CD4-positive, alpha-beta memory T cell (primary cell): ENCODE data around the gene SOX9. TPM values are rescaled to one million over a fixed set of nuclear protein-coding genes. Genes with fewer than 3 reads are reported as not detected.
"Not testable (repeated sequence)": the region's sequence is repeated elsewhere in the genome, so short reads cannot be mapped to it uniquely, and the experiment has no call there.

Experiments used
- CTCF ChIA-PET: fragments of 350-600 bp; sonication (Branson Sonifier 250); formaldehyde crosslinking; loops from one replicate; lab custom pipeline; 2021; ENCODE audit warnings: inconsistent platforms; ENCODE audit not compliant: partially characterized antibody; lab: Charles Lee
- POLR2A ChIA-PET: fragments of 350-600 bp; sonication (Branson Sonifier 250); formaldehyde crosslinking; loops from one replicate; lab custom pipeline; 2021; ENCODE audit not compliant: partially characterized antibody; lab: Charles Lee
- DNase-seq, 5 donors: peaks; one replicate each; pipeline versions ENCODE4 v3.0.0 to v3.0.0-alpha.2; 2020 to 2022; ENCODE audit warnings: mixed read lengths in 1 of 5
- H3K27ac ChIP-seq: one replicate; pipeline ENCODE4 v1.7.0; 2013; ENCODE audit warnings: low read depth, low read length
- H3K27me3 ChIP-seq: 2 replicates; pipeline ENCODE4 v1.7.0; 2013; ENCODE audit warnings: mild to moderate bottlenecking, low read length, moderate library complexity; ENCODE audit not compliant: insufficient read depth
- H3K36me3 ChIP-seq: 2 replicates; pipeline ENCODE4 v1.7.0; 2013; ENCODE audit warnings: mild to moderate bottlenecking, low read length, moderate library complexity; ENCODE audit not compliant: insufficient read depth
- H3K4me1 ChIP-seq: 2 replicates; pipeline ENCODE4 v1.7.0; 2013; ENCODE audit warnings: mild to moderate bottlenecking, low read length, moderate library complexity; ENCODE audit not compliant: insufficient read depth
- H3K4me3 ChIP-seq, 2 donors: one replicate each; pipeline ENCODE4 v1.7.0; 2013; ENCODE audit warnings: low read length in 2 of 2, mild to moderate bottlenecking in 1 of 2
- H3K9me3 ChIP-seq, 2 donors: one replicate each; pipeline ENCODE4 v1.7.0; 2013; ENCODE audit warnings: low read length in 2 of 2, control low read depth in 1 of 2; ENCODE audit not compliant: control insufficient read depth in 1 of 2
- H3K27ac Mint-ChIP-seq, 7 donors: one replicate each; pipeline ENCODE4 v1.8.0; 2020 to 2021; ENCODE audit warnings: mixed read lengths in 7 of 7, mild to moderate bottlenecking in 6 of 7, inconsistent platforms in 3 of 7, moderate library complexity in 3 of 7
- H3K27me3 Mint-ChIP-seq, 2 donors: one replicate each; pipeline ENCODE4 v1.8.0; 2020 to 2021; ENCODE audit warnings: mixed read lengths in 2 of 2
- H3K36me3 Mint-ChIP-seq, 2 donors: one replicate each; pipeline ENCODE4 v1.8.0; 2020 to 2021; ENCODE audit warnings: mixed read lengths in 2 of 2, inconsistent platforms in 1 of 2, mild to moderate bottlenecking in 1 of 2
- H3K4me1 Mint-ChIP-seq, 4 donors: one replicate each; pipeline ENCODE4 v1.8.0; 2020 to 2021; ENCODE audit warnings: mixed read lengths in 4 of 4, mild to moderate bottlenecking in 1 of 4
- H3K4me3 Mint-ChIP-seq, 8 donors: one replicate each; pipeline ENCODE4 v1.8.0; 2020 to 2021; ENCODE audit warnings: mixed read lengths in 8 of 8, mild to moderate bottlenecking in 7 of 8, moderate library complexity in 6 of 8, inconsistent platforms in 3 of 8
- H3K9me3 Mint-ChIP-seq, 8 donors: one replicate each; pipeline ENCODE4 v1.8.0; 2020 to 2021; ENCODE audit warnings: mixed read lengths in 8 of 8, mild to moderate bottlenecking in 5 of 8, inconsistent platforms in 3 of 8, moderate library complexity in 1 of 8
- intact Hi-C: fragments of 100-400 bp; cut with micrococcal nuclease; formaldehyde crosslinking; loops from one replicate; pipeline ENCODE4 v1.15.1; 2023
- polyA plus RNA-seq, 2 donors: library from polyadenylated mRNA; unstranded; fragments of 300-500 nt; fragmentation: Illumina TruSeq; gene quantifications; one replicate each; pipeline ENCODE4 v1.2.3, GENCODE V29; 2021
- total RNA-seq, 2 experiments: library from RNA; stranded (reverse); gene quantifications; one replicate each; pipeline ENCODE4 v1.2.3, GENCODE V29; 2021

Gene SOX9
- total and polyA plus RNA-seq, 4 experiments from 2014 or later, result not detected

- CTCF ChIA-PET, result no interaction called here
- no peak for DNase-seq
- H3K27me3 Mint-ChIP-seq, result peaks cover 1 to 3% of the 10 kb centered on the region in 2 donors
- no peaks in the 10 kb centered on the region for H3K36me3 ChIP-seq
- H3K4me3 ChIP-seq, result no peak overlapping the region
- intact Hi-C loops, result no loop called here
- H3K4me1 Mint-ChIP-seq, result no peaks in the 10 kb centered on the region
- no peaks in the 10 kb centered on the region for H3K9me3 ChIP-seq
- H3K36me3 Mint-ChIP-seq, result no peaks in the 10 kb centered on the region
- H3K27ac Mint-ChIP-seq, result no peak overlapping the region
- H3K4me3 Mint-ChIP-seq, result no peak overlapping the region
- POLR2A ChIA-PET, result no interaction called here
- no peaks in the 10 kb centered on the region for H3K27me3 ChIP-seq
- no peaks in the 10 kb centered on the region for H3K4me1 ChIP-seq
- H3K27ac ChIP-seq, result no peak overlapping the region
- H3K9me3 Mint-ChIP-seq, result peaks cover 0 to 8% (median 1%) of the 10 kb centered on the region in 8 donors
Measured at GRCh38 chr17:72141336-72141735, 20.5 kb downstream of the SOX9 start.

GRCh38 chr17:72142097-72142496 is 21.3 kb downstream of the SOX9 start:
- DNase-seq, POLR2A ChIA-PET, CTCF ChIA-PET, H3K27ac ChIP-seq, H3K36me3 Mint-ChIP-seq, intact Hi-C loops, H3K9me3 ChIP-seq, H3K36me3 ChIP-seq, H3K4me1 ChIP-seq, H3K27me3 ChIP-seq, H3K27ac Mint-ChIP-seq, H3K4me1 Mint-ChIP-seq, H3K4me3 Mint-ChIP-seq, H3K27me3 Mint-ChIP-seq, H3K9me3 Mint-ChIP-seq, H3K4me3 ChIP-seq: not testable (repeated sequence)

- no peak overlapping the region for H3K27ac ChIP-seq
- no peaks in the 10 kb centered on the region for H3K27me3 ChIP-seq
- peaks cover 0 to 6% (median 2%) of the 10 kb centered on the region in 8 donors for H3K9me3 Mint-ChIP-seq
- H3K36me3 Mint-ChIP-seq, result no peaks in the 10 kb centered on the region
- H3K4me3 ChIP-seq, result no peak overlapping the region
- intact Hi-C loops, result no loop called here
- H3K4me1 ChIP-seq, result no peaks in the 10 kb centered on the region
- no peak overlapping the region for H3K27ac Mint-ChIP-seq
- no peaks in the 10 kb centered on the region for H3K36me3 ChIP-seq
- DNase-seq, result no peak
- no peaks in the 10 kb centered on the region for H3K4me1 Mint-ChIP-seq
- ChIA-PET POLR2A (no interaction called here), CTCF (no interaction called here)
- H3K9me3 ChIP-seq, result no peaks in the 10 kb centered on the region
- peaks cover 3% of the 10 kb centered on the region in 2 donors for H3K27me3 Mint-ChIP-seq
- no peak overlapping the region for H3K4me3 Mint-ChIP-seq
Measured at GRCh38 chr17:72142614-72143013, 21.8 kb downstream of the SOX9 start.

- H3K4me3 Mint-ChIP-seq, result no peak overlapping the region
Measured at GRCh38 chr17:72143245-72143644, 22.4 kb downstream of the SOX9 start.

GRCh38 chr17:72144101-72144500 is 23.3 kb downstream of the SOX9 start:
- intact Hi-C loops, result no loop called here
- Mint-ChIP-seq H3K36me3 (no peaks in the 10 kb centered on the region), H3K4me3 (no peak overlapping the region), H3K27me3 (peaks cover 3% of the 10 kb centered on the region in 2 donors), H3K9me3 (peaks cover 0 to 4% (median 2%) of the 10 kb centered on the region in 8 donors), H3K27ac (no peak overlapping the region), H3K4me1 (no peaks in the 10 kb centered on the region)
- no peak overlapping the region for H3K4me3 ChIP-seq
- CTCF ChIA-PET, result no interaction called here
- DNase-seq, result no peak
- H3K36me3 ChIP-seq, result no peaks in the 10 kb centered on the region
- H3K27me3 ChIP-seq, result no peaks in the 10 kb centered on the region
- no peaks in the 10 kb centered on the region for H3K4me1 ChIP-seq
- POLR2A ChIA-PET, result no interaction called here
- H3K27ac ChIP-seq, result no peak overlapping the region
- H3K9me3 ChIP-seq, result no peaks in the 10 kb centered on the region

More at GRCh38 chr17:72143245-72143644, 22.4 kb downstream of the SOX9 start:
- POLR2A ChIA-PET, result no interaction called here
- Mint-ChIP-seq H3K4me1 (no peaks in the 10 kb centered on the region), H3K9me3 (peaks cover 0 to 6% (median 2%) of the 10 kb centered on the region in 8 donors), H3K36me3 (no peaks in the 10 kb centered on the region), H3K27me3 (peaks cover 3% of the 10 kb centered on the region in 2 donors), H3K27ac (no peak overlapping the region)
- H3K9me3 ChIP-seq, result no peaks in the 10 kb centered on the region
- no peaks in the 10 kb centered on the region for H3K27me3 ChIP-seq
- H3K36me3 ChIP-seq, result no peaks in the 10 kb centered on the region
- H3K4me3 ChIP-seq, result no peak overlapping the region
- CTCF ChIA-PET, result no interaction called here
- H3K27ac ChIP-seq, result no peak overlapping the region
- intact Hi-C loops, result no loop called here
- no peak for DNase-seq
- H3K4me1 ChIP-seq, result no peaks in the 10 kb centered on the region

GRCh38 chr17:72145562-72145961 is 24.7 kb downstream of the SOX9 start:
- Histone ChIP-seq H3K9me3 (no peaks in the 10 kb centered on the region), H3K36me3 (no peaks in the 10 kb centered on the region), H3K27me3 (no peaks in the 10 kb centered on the region), H3K4me1 (no peaks in the 10 kb centered on the region), H3K4me3 (no peak overlapping the region), H3K27ac (no peak overlapping the region)
- Mint-ChIP-seq H3K9me3 (peaks cover 0 to 4% (median 2%) of the 10 kb centered on the region in 8 donors), H3K4me1 (no peaks in the 10 kb centered on the region), H3K27ac (no peak overlapping the region), H3K27me3 (peaks cover 3 to 5% of the 10 kb centered on the region in 2 donors), H3K36me3 (no peaks in the 10 kb centered on the region), H3K4me3 (no peak overlapping the region)
- ChIA-PET CTCF (no interaction called here), POLR2A (no interaction called here)
- intact Hi-C loops, result no loop called here
- DNase-seq, result no peak

GRCh38 chr17:72145962-72146361 is 25.1 kb downstream of the SOX9 start:
- no peak for DNase-seq
- H3K9me3 ChIP-seq, result no peaks in the 10 kb centered on the region
- intact Hi-C loops, result no loop called here
- H3K27ac Mint-ChIP-seq, result no peak overlapping the region
- no peak overlapping the region for H3K4me3 Mint-ChIP-seq
- ChIA-PET POLR2A (no interaction called here), CTCF (no interaction called here)
- no peaks in the 10 kb centered on the region for H3K36me3 ChIP-seq
- no peaks in the 10 kb centered on the region for H3K4me1 ChIP-seq
- H3K36me3 Mint-ChIP-seq, result no peaks in the 10 kb centered on the region
- H3K27me3 Mint-ChIP-seq, result peaks cover 2 to 6% of the 10 kb centered on the region in 2 donors
- H3K9me3 Mint-ChIP-seq, result peaks cover 0 to 4% (median 2%) of the 10 kb centered on the region in 8 donors
- H3K4me3 ChIP-seq, result no peak overlapping the region
- H3K27ac ChIP-seq, result no peak overlapping the region
- no peaks in the 10 kb centered on the region for H3K27me3 ChIP-seq
- no peaks in the 10 kb centered on the region for H3K4me1 Mint-ChIP-seq

GRCh38 chr17:72146371-72146770 is 25.6 kb downstream of the SOX9 start:
- H3K27ac Mint-ChIP-seq, result no peak overlapping the region
- Histone ChIP-seq H3K27ac (no peak overlapping the region), H3K9me3 (no peaks in the 10 kb centered on the region), H3K27me3 (no peaks in the 10 kb centered on the region), H3K36me3 (no peaks in the 10 kb centered on the region), H3K4me1 (no peaks in the 10 kb centered on the region), H3K4me3 (no peak overlapping the region)
- H3K4me1 Mint-ChIP-seq, result no peaks in the 10 kb centered on the region
- POLR2A ChIA-PET, result no interaction called here
- no peak overlapping the region for H3K4me3 Mint-ChIP-seq
- intact Hi-C loops, result no loop called here
- no peaks in the 10 kb centered on the region for H3K36me3 Mint-ChIP-seq
- CTCF ChIA-PET, result no interaction called here
- peaks cover 3 to 6% of the 10 kb centered on the region in 2 donors for H3K27me3 Mint-ChIP-seq
- H3K9me3 Mint-ChIP-seq, result peaks cover 0 to 7% (median 2%) of the 10 kb centered on the region in 8 donors
- DNase-seq, result no peak
